ENCODE measurements around the gene MGAT3. TPM values are rescaled to one million over a fixed set of nuclear protein-coding genes. Genes with fewer than 3 reads are reported as not detected.

The MGAT3 gene
- polyA plus RNA-seq, 1 donor, result 22.4 TPM

- no peak for DNase-seq
Measured at GRCh38 chr22:39448205-39449054, 8.4 kb upstream of the MGAT3 start.

GRCh38 chr22:39449708-39450107 is 7.1 kb upstream of the MGAT3 start:
- no peak for DNase-seq

- DNase-seq, result no peak
Measured at GRCh38 chr22:39450258-39450955, 6.4 kb upstream of the MGAT3 start.

- DNase-seq, result no peak
Measured at GRCh38 chr22:39452740-39453040, 4.1 kb upstream of the MGAT3 start.

GRCh38 chr22:39453765-39454378 is 2.9 kb upstream of the MGAT3 start:
- no peak for DNase-seq

- no peak for DNase-seq
Measured at GRCh38 chr22:39454385-39454871, 2.4 kb upstream of the MGAT3 start.

- DNase-seq, result no peak
Measured at GRCh38 chr22:39457198-39457555, 365 bp downstream of the MGAT3 start.

GRCh38 chr22:39457556-39458443 is 988 bp downstream of the MGAT3 start:
- no peak for DNase-seq

- no peak for DNase-seq
Measured at GRCh38 chr22:39458444-39459083, 1.8 kb downstream of the MGAT3 start.

GRCh38 chr22:39459681-39460080 is 2.9 kb downstream of the MGAT3 start:
- DNase-seq, result no peak

- no peak for DNase-seq
Measured at GRCh38 chr22:39462443-39463221, 5.8 kb downstream of the MGAT3 start.

GRCh38 chr22:39463277-39463676 is 6.5 kb downstream of the MGAT3 start:
- DNase-seq, result no peak

- no peak for DNase-seq
Measured at GRCh38 chr22:39463931-39464390, 7.1 kb downstream of the MGAT3 start.

GRCh38 chr22:39466228-39467006 is 9.6 kb downstream of the MGAT3 start:
- DNase-seq, result no peak

GRCh38 chr22:39467390-39467895 is 10.6 kb downstream of the MGAT3 start:
- no peak for DNase-seq

- DNase-seq, result no peak
Measured at GRCh38 chr22:39468487-39469325, 11.9 kb downstream of the MGAT3 start.

- no peak for DNase-seq
Measured at GRCh38 chr22:39469326-39469680, 12.5 kb downstream of the MGAT3 start.

- DNase-seq, result no peak
Measured at GRCh38 chr22:39469681-39470450, 13.1 kb downstream of the MGAT3 start.
